Thyroid gland (tissue), 4 donors: Measurements from ENCODE around the gene LIMS2.

Experiments
- POLR2A ChIP-seq, 2 donors: fragments of 450-650 bp; IDR thresholded peaks; one replicate each; pipeline ENCODE4 v1.6.1; 2017; ENCODE audit warnings: antibody characterized with exemption in 2 of 2, mild to moderate bottlenecking in 2 of 2, moderate library complexity in 1 of 2
- TF ChIP-seq, protein P1 (sequence below), 6 experiments: fragments of 200-600 bp in 3 of 6; fragments of 450-650 bp in 3 of 6; sonication (generic) in 3 of 6; IDR thresholded peaks; one replicate each; pipeline ENCODE4 v1.5.1; 2016 to 2019; ENCODE audit warnings: antibody characterized with exemption in 6 of 6, mild to moderate bottlenecking in 2 of 6, inconsistent platforms in 1 of 6, moderate library complexity in 1 of 6

DNA sequence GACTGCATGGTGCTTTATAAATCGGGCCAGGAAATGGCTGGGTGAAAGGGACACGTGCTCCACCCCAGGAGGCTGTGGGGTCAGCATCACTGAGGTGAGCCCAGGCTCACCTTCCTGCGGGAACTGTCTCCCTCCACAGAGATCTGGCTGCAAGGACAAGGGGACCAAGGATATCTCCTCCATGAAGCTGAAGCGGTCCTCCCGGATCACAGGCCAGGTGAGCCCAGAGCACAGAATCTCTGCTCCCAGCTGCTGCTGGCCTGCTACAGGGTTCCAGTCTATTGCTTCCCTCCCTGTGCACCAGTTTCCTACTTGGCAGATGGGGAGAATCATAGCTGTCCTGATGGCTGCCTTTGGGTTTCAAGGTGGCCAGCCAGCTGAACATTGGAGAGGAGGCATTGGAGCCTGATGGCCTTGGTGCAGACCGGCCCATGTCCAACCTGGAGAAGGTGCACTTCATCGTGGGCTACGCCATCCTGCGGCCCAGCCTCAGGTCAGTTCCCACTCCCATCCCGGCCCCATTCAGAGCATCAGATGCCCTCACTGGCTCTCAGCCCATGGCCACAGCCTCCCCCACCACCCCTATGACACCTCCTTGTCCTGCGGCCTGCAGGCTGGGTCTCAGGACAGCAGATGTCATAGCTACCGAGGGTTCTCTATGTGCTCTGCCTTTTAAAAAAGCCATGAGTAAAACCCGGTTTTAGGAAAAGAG is 63.1 kb downstream of the LIMS2 start:
- TF ChIP-seq, protein P1, sequence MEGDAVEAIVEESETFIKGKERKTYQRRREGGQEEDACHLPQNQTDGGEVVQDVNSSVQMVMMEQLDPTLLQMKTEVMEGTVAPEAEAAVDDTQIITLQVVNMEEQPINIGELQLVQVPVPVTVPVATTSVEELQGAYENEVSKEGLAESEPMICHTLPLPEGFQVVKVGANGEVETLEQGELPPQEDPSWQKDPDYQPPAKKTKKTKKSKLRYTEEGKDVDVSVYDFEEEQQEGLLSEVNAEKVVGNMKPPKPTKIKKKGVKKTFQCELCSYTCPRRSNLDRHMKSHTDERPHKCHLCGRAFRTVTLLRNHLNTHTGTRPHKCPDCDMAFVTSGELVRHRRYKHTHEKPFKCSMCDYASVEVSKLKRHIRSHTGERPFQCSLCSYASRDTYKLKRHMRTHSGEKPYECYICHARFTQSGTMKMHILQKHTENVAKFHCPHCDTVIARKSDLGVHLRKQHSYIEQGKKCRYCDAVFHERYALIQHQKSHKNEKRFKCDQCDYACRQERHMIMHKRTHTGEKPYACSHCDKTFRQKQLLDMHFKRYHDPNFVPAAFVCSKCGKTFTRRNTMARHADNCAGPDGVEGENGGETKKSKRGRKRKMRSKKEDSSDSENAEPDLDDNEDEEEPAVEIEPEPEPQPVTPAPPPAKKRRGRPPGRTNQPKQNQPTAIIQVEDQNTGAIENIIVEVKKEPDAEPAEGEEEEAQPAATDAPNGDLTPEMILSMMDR (IDR thresholded peaks at IDR 0.05) = no peak
- no peak for TF ChIP-seq POLR2A (IDR thresholded peaks at IDR 0.05)
